NCI-H2227 (cell line): Measurements from ENCODE around the gene ELN.
A peak's percentile ranks its signal among the peaks of the same experiment; 100 is the strongest.
"Not testable (repeated sequence)": the region's sequence is repeated elsewhere in the genome, so short reads cannot be mapped to it uniquely, and the experiment has no call there.

Source experiments
- DNase-seq: peaks from one replicate; lab custom pipeline; 2025; ENCODE audit not compliant: unreplicated experiment; lab: John Stamatoyannopoulos, UW

ELN gene

DNA sequence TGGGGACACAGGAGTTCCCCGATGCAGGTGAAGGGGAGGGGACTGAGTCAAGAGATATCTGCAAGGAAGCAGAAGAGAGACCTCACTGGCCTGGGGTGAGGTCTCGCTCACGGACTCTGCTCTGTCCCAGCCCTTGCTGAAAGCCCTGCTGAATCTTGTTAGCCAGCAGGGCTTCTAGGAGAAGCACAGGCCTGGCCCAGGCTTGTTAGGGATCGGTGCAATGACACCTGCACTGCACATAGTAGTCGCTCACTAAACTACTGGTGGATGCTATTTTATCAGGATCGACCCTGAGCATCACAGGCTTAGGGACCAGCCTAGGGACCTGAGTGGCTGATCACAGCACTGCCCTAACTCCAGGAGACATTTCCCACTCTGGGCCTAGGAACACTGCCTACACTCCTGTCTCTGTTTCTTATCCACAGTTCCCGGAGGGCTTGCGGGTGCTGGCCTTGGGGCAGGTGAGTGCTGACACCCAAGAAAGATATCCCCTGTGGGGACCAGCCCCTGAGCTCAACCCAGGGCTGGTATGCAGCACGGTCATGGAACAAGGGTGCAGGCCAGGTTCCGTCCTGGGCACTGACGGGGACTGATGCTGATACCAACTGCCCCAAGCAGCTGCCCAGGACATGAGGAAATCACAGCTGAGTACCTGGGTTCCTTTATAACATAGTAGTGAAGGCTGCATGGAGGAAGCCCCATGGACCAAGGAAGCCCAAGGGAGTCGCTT, 13.0 kb downstream of the ELN start:
- no peak for DNase-seq

DNA sequence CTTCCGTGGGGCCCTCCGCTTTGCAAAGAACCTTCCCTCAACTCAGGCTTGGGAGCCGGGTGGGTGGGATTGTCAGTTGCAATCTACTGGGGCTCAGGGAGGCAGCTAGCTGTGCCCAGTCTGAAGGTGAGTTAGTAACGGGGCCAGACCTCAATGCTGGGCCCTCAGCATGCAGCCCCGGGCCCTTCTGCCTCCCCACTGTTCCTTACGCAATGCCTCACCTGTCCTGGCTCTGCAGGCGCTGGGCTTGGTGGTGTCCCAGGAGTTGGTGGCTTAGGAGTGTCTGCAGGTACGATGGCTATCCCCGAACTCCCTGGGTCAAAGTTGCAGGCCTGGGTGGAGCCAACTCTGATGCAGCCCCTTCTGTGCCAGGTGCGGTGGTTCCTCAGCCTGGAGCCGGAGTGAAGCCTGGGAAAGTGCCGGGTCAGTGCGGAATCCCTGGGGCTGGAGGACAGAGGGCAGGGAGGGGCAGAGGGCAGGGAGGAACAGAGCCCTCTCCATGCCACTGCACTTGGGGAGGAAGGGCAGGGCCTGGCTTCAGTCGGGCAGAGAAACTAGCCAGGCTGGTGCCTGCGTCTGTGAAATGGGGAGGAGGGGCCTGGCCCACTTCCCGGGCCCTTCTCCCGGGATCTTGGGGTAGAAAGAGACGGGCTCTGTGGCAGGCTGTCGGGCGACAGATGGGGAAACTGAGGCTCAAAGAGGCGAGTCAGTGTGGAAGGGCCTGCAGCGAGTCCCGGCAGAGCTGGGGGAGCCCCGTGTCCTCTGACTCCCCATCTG, 15.0 kb downstream of the ELN start:
- no peak for DNase-seq

DNA sequence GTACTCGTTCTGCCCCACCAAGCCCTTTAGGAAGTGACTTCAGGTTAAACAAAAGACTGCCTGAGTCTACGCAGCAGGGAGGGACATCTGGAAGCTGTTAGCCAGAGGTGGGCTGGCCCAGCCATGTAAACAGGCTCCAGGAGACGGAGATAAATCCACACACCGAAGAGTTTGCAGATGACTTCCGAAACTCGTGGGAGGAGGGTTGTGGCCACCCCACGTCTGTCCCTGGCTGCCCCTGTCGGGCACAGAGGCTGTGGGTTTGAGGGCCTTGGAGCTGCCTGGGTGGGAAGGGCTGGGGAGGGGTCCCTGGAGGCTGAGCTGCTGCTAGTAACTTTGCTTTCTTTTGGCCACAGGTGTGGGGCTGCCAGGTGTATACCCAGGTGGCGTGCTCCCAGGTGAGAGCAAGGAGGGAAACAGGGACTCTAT, 15.6 kb downstream of the ELN start:
- peak; percentile 48 for DNase-seq

DNA sequence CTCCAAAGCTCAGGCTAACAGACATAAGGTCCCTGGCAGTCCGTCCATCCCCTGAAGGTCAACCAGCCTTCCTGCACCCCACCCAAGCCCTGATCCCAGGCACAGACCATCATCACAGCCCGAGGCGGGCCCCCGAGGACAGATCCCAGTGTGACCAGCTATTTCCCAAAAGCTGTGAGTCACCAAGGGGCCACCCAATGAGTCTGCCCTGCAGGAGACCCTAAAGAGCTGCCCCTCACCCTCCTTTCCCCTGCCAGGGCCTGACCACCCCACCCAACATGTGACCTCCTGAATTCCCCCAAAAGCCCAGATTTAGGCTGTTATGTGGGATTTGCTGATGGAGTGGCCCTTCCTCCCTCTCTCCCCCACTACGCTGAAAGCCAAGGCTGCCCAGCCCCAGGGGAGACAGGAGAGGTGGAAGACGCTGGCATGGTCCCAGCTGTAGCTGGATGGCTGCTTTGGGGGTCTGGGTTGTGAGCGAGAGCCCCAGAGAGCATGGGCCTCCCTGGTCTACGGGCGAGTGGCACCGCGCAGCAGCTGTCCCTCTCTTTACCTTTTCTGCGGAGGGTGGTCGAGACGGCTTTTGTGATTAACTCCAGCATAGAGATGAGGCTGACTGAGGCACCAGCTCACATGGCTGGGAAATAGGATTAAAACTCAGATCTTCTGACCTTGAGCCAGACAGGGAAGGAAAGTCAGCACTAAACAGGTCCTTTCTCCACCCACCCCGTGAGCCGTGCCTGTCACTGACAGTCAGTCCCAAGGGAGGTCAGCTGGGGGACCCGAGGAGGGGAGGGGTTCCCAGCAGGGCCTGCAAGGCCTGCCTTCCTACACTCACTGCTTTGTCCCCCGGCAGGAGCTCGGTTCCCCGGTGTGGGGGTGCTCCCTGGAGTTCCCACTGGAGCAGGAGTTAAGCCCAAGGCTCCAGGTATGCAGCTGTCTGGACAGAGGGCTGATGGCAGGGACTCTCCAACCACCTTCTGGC, 16.7 kb downstream of the ELN start:
- DNase-seq = no peak

DNA sequence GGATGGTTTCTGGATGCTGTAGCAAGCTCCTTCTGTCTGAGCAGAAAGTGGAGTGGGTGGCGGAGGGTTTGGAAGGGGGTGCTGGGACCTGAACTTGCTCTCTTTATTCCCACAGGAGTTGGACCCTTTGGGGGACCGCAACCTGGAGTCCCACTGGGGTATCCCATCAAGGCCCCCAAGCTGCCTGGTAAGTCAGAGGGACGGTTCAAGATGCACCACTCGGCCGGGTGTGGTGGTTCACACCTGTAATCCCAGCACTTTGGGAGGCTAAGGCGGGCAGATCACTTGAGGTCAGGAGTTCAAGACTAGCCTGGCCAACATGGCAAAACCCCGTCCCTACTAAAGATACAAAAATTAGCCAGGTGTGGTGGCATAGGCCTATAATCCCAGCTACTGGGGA, 18.6 kb downstream of the ELN start:
- not testable (repeated sequence) for DNase-seq

DNA sequence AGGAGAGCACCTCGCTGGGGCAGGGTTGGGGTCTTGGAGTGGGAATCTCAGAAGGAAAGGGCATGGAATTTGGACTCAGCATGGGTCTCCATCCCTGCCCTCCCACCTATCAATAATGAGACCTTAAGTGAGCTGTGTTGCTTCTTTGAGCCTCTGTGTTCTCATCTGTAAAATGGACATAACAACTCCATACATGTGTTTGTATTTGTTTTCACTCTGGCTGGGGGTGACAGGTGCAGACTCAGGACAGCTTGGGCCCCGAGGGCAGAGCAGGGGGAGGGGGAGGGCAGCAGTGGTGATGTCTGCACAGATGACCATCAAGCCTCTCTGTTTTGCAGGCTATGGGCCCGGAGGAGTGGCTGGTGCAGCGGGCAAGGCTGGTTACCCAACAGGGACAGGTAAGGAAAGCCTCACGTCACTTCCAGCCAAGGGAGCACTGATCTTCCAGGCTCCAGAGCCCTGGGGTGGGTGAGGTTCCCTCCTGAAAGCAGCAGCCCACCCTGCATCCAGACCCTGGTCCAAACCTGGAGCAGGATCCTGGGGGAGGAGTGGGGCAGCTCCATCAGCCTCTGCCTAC, 19.9 kb downstream of the ELN start:
- DNase-seq = no peak

DNA sequence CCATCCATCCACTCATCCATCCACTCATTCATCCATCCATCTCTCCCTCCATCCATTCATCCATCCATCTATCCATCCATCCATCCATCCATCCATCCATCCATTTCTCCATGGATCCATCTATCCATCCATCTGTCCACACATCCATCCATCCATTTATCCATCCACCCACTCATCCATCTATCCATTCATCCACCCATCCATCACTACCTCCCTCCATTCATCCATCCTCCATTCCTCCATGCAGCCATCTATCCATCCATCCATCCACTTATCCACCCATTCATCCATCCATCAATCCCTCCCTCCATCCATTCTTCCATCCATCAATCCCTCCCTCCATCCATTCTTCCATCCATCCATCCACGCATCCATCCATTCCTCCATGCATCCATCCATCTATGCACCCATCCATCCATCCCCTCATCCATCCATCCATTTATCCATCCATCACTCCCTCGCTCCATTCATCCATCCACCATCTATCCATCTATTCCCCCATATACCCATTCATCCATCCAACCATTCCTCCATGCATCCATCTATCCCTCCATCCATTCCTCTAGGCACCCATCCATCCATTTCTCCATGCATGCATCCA, 21.1 kb downstream of the ELN start:
- DNase-seq = no peak

DNA sequence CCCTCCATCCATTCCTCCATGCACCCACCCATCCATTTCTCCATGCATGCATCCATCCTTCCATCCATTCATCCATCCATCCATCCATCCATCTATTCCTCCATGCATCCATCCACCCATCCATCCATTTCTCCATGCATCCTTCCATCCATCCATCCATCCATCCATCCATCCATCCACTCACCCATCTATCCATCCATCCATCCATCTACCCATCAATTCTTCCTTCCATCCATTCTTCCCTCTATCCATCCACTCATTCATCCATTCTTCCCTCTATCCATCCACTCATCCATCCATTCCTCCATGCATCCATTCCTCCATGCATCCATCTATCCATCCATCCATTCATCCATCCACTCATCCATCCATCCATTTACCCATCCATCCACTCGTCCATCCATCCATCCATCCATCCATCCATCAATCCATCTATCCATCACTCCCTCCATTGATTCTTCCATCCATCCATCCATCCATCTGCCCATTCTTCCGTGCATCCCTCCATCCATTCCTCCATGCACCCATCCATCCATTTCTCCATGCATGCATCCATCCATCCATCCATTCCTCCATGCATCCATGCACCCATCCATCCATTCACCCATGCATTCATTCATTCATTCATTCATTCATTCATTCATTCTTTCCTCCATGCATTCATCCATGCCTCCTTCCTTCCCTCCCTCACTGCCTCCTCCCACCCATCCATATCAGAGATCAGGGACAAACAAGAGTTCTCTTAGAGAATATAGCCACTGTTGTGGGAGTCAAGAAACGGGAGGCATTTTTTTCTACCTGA, 22.2 kb downstream of the ELN start:
- DNase-seq = no peak

DNA sequence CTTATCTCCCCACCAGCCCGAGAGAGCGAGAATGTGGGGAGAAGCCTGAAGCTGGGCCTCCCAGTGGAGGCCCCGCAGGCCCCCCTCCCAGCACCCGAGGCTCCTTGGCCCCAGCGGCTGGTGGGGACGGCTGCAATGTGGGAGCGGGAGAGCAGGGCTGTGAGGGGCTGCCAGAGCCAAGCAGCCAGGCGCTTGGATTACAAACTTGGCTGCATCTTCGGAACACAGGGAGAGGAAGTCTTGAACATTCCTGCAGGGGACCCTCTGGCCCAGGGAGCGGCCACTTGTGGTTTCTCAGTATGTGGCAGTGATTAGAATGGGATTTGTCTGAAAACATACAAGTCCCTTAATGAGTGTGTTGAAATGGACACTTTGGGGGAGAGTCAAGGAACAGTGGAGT, 23.2 kb downstream of the ELN start:
- DNase-seq = no peak

DNA sequence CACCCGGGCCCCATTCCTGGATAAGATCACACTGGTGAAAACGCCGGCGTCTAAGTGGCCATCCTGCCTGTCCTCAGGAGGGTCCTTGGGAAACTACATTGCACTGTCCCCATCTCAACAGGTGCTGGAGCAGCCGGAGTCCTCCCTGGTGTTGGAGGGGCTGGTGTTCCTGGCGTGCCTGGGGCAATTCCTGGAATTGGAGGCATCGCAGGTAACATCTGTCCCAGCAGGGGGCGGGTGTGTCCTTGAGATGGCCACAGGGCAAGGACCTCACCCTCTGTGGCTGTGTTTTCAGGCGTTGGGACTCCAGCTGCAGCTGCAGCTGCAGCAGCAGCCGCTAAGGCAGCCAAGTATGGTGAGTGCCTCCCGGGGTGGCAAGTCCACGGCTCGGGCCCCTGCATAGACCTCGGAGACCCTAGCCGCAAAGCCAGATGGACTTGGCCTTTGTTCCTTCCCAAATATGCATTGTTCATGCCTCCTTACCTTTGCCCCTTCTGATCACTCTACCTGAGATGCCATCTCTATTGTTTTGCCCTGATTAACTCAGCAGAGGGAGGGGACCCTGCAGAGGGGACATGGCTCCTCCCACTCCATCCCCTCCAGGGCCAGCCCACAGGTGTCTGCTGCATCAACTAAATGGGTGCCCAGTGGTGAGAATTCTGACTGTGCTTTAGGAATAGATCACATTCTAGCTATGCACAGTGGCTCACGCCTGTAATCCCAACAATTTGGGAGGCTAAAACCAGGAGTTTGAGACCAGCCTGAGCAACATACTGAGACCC, 23.8 kb downstream of the ELN start:
- no peak for DNase-seq

DNA sequence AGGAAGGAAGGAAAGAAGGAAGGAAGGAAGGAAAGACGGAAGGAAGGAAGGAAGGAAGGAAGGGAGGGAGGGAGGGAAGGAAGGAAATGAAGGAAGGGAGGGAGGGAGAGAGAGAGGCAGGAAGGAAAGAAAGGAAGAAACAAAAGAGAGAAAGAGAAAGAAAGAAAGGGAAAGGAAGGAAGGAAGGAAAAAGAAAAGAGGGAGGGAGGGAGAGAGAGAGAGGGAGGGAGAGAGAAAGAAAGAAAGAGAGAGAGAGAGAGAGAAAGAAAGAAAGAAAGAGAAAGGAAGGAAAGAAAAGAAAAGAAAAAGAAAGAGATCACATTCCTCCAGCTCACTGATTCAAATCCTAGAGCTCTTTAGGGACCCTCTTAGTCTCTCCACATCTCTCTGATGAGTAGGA, 24.7 kb downstream of the ELN start:
- no peak for DNase-seq

DNA sequence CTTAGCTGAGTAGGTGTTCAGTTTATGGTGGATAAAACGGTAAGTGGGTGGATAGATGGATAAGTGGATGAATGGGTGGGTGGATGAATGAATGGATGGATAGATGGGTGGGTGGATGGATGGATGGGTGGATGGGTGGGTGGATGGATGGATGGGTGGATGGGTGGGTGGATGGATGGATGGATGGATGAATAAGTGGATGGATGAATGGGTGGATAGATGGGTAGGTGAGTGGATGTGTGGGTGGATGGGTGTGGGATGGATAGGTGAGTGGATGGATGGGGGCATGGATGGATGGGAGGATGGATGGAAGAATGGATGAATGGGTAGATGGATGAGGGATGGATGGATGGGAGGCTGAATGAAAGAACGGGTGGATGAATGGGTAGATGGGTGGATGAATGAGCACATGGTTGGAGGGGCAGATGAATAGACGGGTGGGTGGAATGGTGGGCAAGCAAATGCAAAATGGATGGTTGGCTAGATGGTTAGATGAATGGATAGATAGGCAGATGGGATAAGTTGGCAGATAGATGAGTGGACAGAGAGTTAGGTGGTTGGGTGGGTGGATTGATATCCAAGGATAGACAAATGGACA, 25.7 kb downstream of the ELN start:
- no peak for DNase-seq

DNA sequence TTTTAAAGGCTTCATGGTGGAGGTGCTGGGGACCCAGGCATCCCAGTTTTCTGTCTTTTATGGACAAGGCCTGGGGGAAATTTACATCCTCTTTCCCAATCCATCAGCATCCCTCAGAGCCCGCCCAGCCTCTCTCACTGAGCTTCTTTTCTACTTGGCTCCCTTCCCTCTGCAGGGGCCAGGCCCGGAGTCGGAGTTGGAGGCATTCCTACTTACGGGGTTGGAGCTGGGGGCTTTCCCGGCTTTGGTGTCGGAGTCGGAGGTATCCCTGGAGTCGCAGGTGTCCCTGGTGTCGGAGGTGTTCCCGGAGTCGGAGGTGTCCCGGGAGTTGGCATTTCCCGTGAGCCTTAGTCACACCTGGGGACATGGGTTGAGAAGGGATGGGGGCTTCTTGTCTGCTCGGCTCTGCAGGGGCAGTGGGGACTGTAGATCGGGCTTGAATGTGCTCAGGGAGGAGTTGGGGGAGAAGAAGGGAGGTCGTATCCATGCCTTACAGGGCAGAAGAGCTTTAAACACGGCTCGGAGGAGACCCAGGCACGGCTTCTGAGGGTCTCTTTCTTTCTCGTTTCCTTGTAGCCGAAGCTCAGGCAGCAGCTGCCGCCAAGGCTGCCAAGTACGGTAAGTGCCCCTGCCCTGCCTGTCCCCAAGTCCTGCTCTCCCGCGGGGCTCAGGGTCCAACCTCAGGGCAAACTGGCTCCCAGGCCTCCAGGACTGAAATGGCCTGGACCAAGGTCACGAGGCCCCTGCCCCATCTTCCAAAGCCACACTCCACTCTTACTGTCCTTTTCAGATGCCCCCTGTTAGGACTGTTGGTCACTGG, 28.3 kb downstream of the ELN start:
- DNase-seq = no peak

DNA sequence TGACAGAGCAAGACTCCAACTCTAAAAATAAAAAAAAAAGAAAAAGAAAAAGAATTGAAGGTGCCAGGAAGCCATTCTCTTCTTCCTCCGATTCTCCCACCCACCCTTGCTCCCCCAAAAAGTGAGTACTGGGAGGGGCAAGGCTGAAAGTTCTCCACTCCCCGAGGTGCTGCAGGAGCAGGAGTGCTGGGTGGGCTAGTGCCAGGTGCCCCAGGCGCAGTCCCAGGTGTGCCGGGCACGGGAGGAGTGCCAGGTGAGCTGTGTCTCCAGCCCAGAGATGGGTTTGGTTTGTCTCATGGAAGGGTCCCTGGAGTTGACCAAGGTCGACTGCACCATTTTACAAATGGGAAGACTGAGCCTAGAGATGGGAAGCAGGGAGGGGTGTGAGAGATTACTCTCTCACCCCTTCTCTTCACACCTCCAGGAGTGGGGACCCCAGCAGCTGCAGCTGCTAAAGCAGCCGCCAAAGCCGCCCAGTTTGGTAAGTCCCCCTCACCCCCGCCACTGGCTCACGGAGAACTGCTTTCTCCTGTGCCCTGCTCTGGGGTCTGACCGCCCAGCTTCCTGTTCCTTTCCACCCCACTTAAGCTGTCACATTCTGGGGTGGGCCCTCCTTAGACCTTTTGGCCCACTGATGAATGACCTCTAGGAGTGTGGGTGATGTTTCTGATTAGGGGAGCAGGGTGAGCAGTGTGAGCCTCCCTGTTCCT, 29.4 kb downstream of the ELN start:
- no peak for DNase-seq

DNA sequence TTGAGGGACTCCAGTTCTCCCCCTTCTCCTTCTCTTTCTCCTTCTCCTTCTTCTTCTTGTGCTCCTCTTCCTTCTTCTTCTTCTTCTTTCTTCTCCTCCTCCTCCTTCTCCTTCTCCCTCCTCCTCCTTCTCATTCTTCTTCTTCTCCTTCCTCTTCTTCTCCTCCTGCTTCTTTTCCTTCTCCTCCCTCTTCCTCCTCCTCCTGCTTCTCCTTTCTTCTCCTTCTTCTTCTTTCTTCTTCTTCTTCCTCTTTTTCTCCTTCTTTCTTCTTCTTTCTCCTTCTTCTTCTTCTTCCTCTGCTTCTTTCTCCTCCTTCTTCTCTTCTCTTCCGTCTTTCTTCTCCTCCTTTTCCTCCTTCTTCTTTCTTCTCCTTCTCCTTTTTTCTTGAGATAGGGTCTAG, 30.0 kb downstream of the ELN start:
- no peak for DNase-seq

DNA sequence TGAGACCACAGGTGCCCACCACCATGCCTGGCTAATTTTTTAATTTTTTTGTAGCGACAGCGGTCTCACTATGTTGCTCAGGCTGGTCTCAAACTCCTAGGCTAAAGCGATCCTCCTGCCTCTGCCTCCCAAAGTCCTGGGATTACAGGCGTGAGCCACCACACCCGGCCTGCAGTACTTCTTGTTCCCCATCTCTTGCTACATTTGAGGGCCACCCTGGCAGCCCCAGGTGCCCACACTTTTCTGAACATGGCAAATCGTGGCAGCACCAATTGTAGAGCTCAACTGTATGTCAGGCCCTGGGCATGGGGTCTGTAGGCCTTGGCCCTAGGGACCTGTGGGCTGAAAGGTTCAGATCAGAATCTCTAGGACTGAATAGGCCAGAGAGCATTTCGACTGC, 30.5 kb downstream of the ELN start:
- DNase-seq = no peak

DNA sequence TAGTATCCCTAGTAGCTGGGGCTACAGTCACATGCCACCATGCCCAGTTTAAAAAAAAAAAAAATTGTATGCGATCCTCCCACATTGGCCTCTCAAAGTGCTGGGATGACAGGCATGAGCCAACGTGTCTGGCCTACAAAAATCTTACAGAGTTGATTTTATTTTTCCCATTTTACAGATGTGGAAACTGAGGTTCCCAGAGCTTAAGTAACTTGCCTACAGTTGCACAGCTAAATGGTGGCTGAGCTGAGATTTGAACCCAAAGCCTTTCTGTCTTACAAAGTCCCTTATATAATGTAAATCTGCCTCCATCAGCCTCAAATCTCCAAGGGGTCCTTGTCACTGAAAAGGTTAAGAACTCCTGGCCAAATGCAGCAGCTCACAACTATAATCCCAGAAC, 31.1 kb downstream of the ELN start:
- DNase-seq = no peak
